ENCODE results near the gene CHRNA7. TPM values are rescaled to one million over a fixed set of nuclear protein-coding genes. Genes with fewer than 3 reads are reported as not detected.

The CHRNA7 gene
- total RNA-seq, 3 donors from 2014 or later = 3.4 to 12.2 (median 5.3) TPM

DNA sequence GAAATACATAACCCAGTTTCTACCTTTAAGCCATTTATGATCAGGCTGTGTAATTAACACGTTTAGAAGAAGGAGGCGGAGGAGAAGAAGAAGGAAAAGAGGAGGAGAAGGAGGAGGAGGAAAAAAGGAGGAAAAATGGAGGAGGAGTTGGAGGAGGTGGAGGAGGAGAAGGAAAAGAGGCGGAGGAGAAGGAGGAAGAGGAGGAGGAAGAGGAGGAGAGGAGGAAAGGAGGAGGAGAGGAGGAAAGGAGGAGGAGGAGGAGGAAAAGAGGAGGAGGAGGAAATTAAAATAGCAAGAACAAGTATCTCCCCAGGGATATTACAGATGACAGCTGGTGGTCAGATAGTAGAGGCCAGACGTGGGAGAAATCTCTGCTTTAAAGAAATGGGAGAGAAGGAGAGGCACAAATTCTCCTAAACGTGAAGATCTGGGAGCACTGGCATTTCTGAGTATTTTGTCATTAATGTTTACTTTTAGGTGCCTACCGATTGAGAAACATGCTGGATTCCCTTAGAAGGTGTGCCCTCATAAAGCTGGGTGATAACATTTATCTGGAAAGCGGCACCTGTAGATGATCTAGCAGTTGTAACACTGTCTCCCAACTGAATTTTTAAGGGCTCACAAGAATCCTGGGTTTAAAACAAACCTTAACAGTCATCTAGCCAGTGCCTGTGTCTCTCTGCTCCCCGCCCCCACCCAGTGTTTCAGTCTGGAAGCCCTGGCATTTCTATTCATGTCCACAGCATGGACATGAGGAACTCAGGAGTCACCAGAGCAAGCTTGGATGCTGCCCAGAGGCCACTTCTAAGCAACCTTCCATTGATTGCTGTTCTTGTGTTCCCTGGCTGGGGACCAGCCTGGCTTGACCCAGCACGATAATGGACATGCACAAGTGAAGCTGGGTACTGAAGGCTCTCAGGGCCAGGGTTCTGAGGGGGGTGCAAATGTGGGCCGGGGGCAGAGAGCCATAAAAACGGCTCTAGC lies 75.2 kb downstream of the CHRNA7 start:
- Histone ChIP-seq H3K4me1 (ENCODE audit: low read depth) (no peaks in the 10 kb centered on the region), H3K36me3 (ENCODE audit: low read depth) (no peaks in the 10 kb centered on the region), H3K9me3 (no peaks in the 10 kb centered on the region), H3K4me3 (no peak overlapping the region)
- DNase-seq (no peak), ATAC-seq (peak; percentile 75)
- intact Hi-C loops (cut with DNase I, micrococcal nuclease) = no loop called here
- TF ChIP-seq, protein P1, sequence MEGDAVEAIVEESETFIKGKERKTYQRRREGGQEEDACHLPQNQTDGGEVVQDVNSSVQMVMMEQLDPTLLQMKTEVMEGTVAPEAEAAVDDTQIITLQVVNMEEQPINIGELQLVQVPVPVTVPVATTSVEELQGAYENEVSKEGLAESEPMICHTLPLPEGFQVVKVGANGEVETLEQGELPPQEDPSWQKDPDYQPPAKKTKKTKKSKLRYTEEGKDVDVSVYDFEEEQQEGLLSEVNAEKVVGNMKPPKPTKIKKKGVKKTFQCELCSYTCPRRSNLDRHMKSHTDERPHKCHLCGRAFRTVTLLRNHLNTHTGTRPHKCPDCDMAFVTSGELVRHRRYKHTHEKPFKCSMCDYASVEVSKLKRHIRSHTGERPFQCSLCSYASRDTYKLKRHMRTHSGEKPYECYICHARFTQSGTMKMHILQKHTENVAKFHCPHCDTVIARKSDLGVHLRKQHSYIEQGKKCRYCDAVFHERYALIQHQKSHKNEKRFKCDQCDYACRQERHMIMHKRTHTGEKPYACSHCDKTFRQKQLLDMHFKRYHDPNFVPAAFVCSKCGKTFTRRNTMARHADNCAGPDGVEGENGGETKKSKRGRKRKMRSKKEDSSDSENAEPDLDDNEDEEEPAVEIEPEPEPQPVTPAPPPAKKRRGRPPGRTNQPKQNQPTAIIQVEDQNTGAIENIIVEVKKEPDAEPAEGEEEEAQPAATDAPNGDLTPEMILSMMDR (IDR thresholded peaks at IDR 0.05) = no peak

DNA sequence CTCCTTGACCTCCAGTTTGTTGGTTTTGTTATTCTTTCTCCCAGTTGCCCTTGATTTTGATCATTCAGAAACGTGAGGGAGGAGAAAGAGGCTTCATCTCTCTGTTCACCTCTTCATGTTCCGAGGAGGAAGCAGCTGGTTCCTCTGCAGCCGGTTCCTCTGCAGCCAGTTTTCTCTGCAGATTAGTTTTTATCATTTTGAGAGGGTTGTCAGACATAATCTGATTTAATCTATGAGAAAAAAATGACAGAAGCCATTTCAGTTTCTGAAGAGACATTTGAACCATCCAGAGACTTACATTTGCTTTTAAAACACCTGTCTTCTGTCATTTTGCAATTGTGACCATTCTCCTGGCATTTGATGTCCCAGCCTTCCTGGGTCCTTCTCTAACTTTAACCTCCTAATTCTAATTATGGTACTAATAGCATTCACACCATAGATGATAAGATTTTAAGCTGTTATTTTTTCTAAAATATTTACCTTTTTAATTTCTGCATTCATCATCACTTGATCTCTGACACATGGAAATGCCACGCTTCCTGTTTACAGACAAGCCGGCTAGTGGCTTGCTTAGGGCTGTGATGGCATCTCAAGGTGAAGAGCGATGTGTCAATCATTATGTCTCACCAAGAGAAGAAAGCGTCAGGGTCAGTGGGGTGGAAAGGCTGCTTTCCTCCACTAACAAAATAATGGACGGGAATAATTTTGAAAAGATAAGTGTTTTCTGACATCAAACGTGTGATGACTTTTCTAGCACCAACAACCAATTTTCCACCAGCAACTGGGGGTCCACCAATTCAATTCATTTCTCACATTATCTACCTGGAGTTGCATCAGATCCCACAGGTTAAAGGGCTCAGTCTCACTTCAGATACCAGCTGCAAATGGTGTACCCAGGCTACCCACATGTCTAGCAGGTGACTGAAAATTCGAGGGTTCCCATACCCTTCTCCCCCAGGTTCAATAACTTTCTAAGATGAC lies 76.4 kb downstream of the CHRNA7 start:
- TF ChIP-seq, protein P1 (IDR thresholded peaks at IDR 0.05) = no peak
- no peak overlapping the region for H3K4me3 ChIP-seq
- DNase-seq (no peak), ATAC-seq (no peak)
- no peaks in the 10 kb centered on the region for H3K9me3 ChIP-seq
- intact Hi-C loops (cut with DNase I, micrococcal nuclease) = no loop called here
- no peaks in the 10 kb centered on the region for H3K36me3 ChIP-seq (ENCODE audit: low read depth)
- no peaks in the 10 kb centered on the region for H3K4me1 ChIP-seq (ENCODE audit: low read depth)

DNA sequence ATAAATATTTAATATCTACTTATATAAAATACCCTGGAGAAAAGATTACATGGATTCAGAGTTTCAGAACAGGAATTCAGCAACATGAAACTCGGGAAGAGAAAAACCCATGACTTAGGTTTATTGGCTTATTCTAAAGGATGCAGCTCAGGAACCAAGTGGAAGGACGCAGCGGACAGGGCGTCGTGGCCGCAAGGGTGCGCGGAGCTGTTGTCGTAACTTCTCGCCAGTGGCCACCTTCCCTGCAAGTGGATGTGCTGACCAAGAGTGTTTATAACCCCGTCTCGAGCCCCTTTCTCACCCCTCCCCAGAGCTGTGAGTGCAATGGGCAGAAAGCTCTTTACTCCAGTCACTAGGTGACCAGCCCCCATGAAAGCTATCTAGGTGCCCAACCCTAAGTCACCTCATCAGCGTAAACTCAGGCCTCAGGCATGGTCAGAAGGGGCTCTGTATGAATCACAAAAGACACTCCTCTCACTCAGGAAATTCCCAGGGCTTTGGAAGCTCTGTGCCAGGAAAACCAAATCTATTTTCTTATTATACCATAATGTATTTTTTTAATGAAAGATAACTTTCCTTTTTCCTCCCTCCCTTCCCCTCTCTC lies 77.3 kb downstream of the CHRNA7 start:
- intact Hi-C loops (cut with DNase I, micrococcal nuclease) = no loop called here
- Histone ChIP-seq H3K4me3 (no peak overlapping the region), H3K4me1 (ENCODE audit: low read depth) (no peaks in the 10 kb centered on the region), H3K9me3 (no peaks in the 10 kb centered on the region), H3K36me3 (ENCODE audit: low read depth) (no peaks in the 10 kb centered on the region)
- ATAC-seq (no peak), DNase-seq (no peak)
- TF ChIP-seq, protein P1 (IDR thresholded peaks at IDR 0.05) = no peak

DNA sequence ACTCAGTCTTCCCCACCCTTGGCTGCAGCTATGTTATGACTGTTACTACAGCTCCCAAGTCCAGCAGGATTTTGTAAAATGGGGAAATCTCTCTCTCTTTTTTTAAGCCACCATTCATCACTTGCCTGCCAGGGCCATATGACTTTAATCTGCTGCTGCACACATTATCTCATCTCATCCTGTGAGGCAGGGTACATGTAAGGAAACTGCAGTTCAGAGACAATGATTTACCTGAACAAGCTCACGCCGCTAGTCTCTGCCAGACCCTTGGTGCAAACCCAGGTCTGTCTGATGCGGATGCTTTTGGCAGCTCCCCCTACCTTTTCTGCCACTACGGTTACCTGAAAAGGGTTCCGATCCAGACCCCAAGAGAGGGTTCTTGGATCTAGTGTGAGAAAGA lies 78.3 kb downstream of the CHRNA7 start:
- Histone ChIP-seq H3K36me3 (ENCODE audit: low read depth) (no peaks in the 10 kb centered on the region), H3K9me3 (no peaks in the 10 kb centered on the region), H3K4me3 (no peak overlapping the region), H3K4me1 (ENCODE audit: low read depth) (no peaks in the 10 kb centered on the region)
- TF ChIP-seq, protein P1 (IDR thresholded peaks at IDR 0.05) = no peak
- ATAC-seq = no peak
- intact Hi-C loops (cut with DNase I, micrococcal nuclease) = no loop called here
- DNase-seq = no peak

DNA sequence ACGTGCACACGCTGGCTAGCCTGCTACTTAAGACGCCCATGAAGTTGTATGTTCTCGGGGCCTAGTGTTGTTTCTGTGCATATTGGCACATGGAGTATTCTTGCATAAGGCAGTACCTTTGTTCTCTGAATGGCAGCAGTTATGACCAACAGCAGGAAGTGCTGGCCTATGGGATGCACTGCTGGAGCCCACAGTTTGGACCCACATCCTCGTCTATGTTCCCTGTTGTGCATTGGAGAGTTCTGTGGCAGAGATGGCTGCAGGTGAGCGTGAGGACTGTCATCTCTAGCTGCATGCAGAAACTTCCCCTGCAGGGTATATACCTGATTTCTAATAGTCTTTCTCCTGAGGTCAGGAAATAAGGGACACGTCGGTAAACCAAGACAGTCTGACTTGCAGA lies 81.8 kb downstream of the CHRNA7 start:
- intact Hi-C loops (cut with DNase I, micrococcal nuclease) = no loop called here

More for the DNA sequence above, 81.8 kb downstream of the CHRNA7 start:
- H3K4me3 ChIP-seq = no peak overlapping the region
- H3K4me1 ChIP-seq (ENCODE audit: low read depth) = no peaks in the 10 kb centered on the region
- TF ChIP-seq, protein P1 (IDR thresholded peaks at IDR 0.05) = no peak
- H3K36me3 ChIP-seq (ENCODE audit: low read depth) = no peaks in the 10 kb centered on the region
- no peaks in the 10 kb centered on the region for H3K9me3 ChIP-seq
- ATAC-seq (no peak), DNase-seq (no peak)
